BE2C (cell line): ENCODE data around the gene MCUB.

ENCODE experiments used
- DNase-seq: peaks from one replicate; pipeline ENCODE4 v3.0.0-alpha.2; 2020
- H3K27me3 ChIP-seq: fragments of 250-450 bp; sonication (Bioruptor Pico); 2 replicates; pipeline ENCODE4 v1.5.1; 2020; ENCODE audit warnings: mild to moderate bottlenecking
- H3K36me3 ChIP-seq: fragments of 250-450 bp; sonication (Bioruptor Pico); 2 replicates; pipeline ENCODE4 v1.5.1; 2020; ENCODE audit warnings: mild to moderate bottlenecking
- H3K4me1 ChIP-seq: fragments of 250-450 bp; sonication (Bioruptor Pico); 2 replicates; pipeline ENCODE4 v1.5.1; 2020
- H3K4me3 ChIP-seq: 2 replicates; pipeline ENCODE4 v1.5.1; 2011; ENCODE audit warnings: low read depth, low read length
- H3K9me3 ChIP-seq: fragments of 250-450 bp; sonication (Bioruptor Pico); 2 replicates; pipeline ENCODE4 v1.5.1; 2020
- TF ChIP-seq, protein P1 (sequence below): IDR thresholded peaks from 2 replicates; pipeline ENCODE4 v1.5.1; 2012; ENCODE audit warnings: mild to moderate bottlenecking, low read depth, low read length

The MCUB gene

DNA sequence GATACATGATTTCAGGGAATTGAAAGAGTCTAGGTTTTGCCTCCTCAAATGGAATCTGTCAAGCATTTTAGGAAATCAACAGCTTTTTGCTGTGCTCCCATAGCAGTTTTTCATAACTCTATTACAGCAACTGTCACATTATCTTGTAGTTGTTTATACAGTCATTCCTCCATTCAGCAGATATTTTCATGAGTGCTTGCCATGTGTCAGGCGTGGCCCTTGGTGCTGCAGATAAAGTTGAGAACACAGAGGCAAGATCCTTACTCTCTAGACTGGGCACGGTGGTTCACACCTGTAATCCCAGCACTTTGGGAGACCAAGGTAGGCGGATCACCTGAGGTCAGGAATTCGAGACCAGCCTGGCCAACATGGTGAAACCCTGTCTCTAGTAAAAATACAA is 67.3 kb downstream of the MCUB start:
- Histone ChIP-seq H3K9me3 (no peaks in the 10 kb centered on the region), H3K27me3 (no peaks in the 10 kb centered on the region), H3K4me1 (no peaks in the 10 kb centered on the region), H3K36me3 (no peaks in the 10 kb centered on the region), H3K4me3 (no peak overlapping the region)
- no peak for DNase-seq
- TF ChIP-seq, protein P1, sequence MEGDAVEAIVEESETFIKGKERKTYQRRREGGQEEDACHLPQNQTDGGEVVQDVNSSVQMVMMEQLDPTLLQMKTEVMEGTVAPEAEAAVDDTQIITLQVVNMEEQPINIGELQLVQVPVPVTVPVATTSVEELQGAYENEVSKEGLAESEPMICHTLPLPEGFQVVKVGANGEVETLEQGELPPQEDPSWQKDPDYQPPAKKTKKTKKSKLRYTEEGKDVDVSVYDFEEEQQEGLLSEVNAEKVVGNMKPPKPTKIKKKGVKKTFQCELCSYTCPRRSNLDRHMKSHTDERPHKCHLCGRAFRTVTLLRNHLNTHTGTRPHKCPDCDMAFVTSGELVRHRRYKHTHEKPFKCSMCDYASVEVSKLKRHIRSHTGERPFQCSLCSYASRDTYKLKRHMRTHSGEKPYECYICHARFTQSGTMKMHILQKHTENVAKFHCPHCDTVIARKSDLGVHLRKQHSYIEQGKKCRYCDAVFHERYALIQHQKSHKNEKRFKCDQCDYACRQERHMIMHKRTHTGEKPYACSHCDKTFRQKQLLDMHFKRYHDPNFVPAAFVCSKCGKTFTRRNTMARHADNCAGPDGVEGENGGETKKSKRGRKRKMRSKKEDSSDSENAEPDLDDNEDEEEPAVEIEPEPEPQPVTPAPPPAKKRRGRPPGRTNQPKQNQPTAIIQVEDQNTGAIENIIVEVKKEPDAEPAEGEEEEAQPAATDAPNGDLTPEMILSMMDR, result no peak

DNA sequence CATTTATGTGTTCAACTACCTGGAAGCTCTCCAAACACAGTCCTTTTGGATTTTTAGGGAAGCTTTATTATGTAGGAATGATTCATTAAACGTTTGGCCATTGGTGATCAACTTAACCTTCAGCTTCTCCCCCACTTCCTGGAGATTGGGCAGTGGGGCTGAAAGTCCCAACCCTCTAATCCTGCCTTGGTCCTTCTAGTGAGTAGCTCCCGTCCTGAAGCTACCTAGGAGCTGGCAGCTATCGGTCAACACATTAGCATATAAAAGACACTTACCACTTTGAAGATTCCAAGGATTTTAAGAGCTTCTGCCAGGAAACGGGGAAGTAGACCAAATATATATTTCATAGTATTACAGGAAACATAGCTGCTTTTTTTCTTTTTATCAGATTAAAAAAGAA is 69.7 kb downstream of the MCUB start:
- Histone ChIP-seq H3K9me3 (no peaks in the 10 kb centered on the region), H3K27me3 (no peaks in the 10 kb centered on the region), H3K36me3 (no peaks in the 10 kb centered on the region), H3K4me1 (no peaks in the 10 kb centered on the region), H3K4me3 (no peak overlapping the region)
- TF ChIP-seq, protein P1, result no peak
- no peak for DNase-seq

DNA sequence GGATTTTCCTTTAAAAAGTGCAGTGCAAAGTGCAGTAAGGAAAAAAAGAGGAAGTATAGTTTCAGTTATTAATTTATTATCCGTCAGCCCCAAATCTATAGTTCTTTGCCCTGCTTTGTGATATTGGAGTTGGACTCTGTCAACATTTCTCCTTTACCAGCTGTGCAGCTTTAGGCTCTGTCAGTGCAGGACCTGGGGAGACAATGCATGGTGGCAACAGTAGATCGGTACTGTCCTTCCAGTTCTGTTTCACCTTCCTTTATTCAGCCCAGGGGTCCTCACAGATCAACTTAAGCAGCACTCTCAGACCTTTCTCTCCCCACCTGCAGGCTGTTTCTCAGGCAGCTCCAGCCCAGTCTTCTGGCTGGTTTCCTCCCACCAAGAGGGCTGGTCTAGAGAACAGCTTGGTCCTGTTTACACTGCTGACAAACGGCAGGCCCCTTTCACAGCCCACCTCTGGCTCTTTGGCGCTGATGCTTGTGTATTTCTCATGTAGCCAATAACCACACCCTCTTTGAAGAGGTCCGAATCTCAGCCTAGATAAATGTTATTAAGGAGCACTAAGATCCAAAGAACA is 71.6 kb downstream of the MCUB start:
- no peak for DNase-seq

DNA sequence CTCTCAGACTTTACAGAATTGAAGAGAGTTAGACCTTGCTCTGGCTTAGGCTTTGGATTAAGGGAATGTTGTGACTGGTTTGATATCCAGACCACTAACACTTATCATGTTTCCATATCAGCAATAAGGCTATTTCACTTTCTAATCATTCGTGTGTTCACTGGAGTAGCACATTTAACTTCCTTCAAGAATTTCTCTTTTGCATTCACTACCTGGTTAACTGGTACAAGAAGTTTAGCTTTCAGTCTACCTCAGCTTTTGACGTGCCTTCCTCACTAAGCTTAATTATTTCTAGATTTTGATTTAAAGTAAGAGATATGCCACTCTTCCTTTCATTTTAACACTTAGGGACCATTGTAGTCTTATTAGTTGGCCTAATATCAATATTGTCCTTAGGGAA is 80.6 kb downstream of the MCUB start:
- Histone ChIP-seq H3K9me3 (no peaks in the 10 kb centered on the region), H3K4me1 (no peaks in the 10 kb centered on the region), H3K36me3 (no peaks in the 10 kb centered on the region), H3K27me3 (no peaks in the 10 kb centered on the region), H3K4me3 (no peak overlapping the region)
- TF ChIP-seq, protein P1, result no peak
- DNase-seq, result no peak

More for the DNA sequence above, 71.6 kb downstream of the MCUB start:
- no peaks in the 10 kb centered on the region for H3K27me3 ChIP-seq
- H3K9me3 ChIP-seq, result no peaks in the 10 kb centered on the region
- no peak overlapping the region for H3K4me3 ChIP-seq
- no peaks in the 10 kb centered on the region for H3K36me3 ChIP-seq
- TF ChIP-seq, protein P1, result no peak
- no peaks in the 10 kb centered on the region for H3K4me1 ChIP-seq

DNA sequence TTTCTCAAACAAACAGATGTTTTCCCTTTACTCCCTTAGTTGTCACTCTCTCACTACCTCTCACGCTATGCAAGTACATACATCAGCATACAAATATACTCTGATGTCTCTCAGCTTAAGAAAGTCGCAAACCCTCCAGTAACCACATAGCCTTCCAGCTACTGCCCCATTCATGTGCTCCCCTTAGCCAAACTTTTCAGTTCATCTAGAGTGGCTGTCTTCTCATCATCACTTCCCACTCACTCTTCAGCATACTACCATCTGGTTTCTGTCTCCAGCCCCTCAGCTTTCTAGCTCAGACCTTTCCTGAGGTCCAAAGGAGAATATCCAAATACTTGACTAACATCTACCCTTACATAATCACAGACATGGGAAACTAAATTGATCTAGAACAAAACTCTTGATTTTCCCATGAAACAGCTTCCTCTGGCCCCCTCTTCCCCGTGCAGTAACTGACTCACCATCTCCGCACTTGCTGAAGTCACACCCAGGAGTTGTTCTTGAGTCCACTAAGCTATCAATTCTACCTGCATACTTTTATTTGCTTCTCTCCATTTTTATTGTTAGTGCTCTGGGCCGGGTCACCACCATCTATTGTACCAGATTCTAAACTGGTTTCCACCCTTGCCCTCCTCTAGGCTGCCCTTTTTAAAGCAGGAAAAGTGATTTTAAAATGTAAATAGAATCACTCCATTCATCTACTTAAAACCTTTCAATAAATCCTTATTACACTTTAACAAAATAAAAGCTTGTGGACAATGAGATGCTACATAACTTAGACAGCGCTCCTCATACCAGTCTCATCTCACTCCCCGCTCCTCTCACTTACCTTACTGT is 86.0 kb downstream of the MCUB start:
- no peaks in the 10 kb centered on the region for H3K27me3 ChIP-seq

More for the DNA sequence above, 86.0 kb downstream of the MCUB start:
- Histone ChIP-seq H3K4me3 (no peak overlapping the region), H3K9me3 (no peaks in the 10 kb centered on the region), H3K4me1 (no peaks in the 10 kb centered on the region), H3K36me3 (no peaks in the 10 kb centered on the region)
- TF ChIP-seq, protein P1, result no peak
- no peak for DNase-seq
